OCI-LY3 (cell line): Measurements from ENCODE around the gene HPS4.

Source experiments
- EZH2phosphoT487 ChIP-seq: fragments of 200-600 bp; shearing (Covaris generic); IDR thresholded peaks from 2 replicates; pipeline ENCODE4 v1.6.1; 2018; ENCODE audit warnings: antibody characterized with exemption, mixed run types, low read depth
- TF ChIP-seq, protein P1 (sequence below): fragments of 200-600, 300-600 bp; sonication (generic); IDR thresholded peaks from 2 replicates; pipeline ENCODE4 v1.5.1; 2014; ENCODE audit warnings: antibody characterized with exemption, low read length, low read depth

DNA sequence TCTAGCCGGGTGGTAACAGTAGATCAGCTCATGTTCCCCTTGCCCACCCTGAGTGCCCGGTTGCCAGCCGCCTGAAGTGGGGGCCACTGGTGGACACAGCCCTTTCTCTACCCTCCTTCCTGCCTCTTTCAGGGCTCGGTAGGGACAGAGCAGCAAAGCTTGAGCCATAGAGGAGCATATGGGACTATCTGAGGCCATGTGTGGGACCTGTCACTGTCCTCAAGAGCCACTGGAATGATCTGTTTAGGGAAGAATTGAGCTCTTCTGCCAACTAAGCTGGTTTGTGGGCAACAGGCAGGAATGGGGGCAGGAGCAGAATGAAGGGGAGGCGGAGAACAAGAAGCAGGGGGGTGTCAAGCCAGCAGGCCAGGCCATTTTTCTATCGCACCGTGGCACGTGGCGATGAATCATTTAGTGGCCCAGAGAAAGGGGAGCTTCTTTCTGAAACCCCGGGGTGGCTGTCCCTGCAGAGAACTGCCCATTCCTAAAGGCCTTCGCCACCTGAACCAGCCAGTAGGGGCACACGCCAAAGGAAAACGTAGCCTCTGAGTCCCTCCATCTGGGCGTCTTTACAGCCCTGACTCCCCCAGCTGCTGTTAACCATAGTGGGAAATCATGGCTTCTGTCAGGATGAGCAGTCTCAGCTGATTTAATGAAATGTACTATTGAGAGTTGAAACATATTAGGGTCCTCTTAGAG, 45.7 kb downstream of the HPS4 start:
- TF ChIP-seq, protein P1, sequence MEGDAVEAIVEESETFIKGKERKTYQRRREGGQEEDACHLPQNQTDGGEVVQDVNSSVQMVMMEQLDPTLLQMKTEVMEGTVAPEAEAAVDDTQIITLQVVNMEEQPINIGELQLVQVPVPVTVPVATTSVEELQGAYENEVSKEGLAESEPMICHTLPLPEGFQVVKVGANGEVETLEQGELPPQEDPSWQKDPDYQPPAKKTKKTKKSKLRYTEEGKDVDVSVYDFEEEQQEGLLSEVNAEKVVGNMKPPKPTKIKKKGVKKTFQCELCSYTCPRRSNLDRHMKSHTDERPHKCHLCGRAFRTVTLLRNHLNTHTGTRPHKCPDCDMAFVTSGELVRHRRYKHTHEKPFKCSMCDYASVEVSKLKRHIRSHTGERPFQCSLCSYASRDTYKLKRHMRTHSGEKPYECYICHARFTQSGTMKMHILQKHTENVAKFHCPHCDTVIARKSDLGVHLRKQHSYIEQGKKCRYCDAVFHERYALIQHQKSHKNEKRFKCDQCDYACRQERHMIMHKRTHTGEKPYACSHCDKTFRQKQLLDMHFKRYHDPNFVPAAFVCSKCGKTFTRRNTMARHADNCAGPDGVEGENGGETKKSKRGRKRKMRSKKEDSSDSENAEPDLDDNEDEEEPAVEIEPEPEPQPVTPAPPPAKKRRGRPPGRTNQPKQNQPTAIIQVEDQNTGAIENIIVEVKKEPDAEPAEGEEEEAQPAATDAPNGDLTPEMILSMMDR, result no peak
- no peak for TF ChIP-seq EZH2phosphoT487
